ENCODE measurements around the gene RBMY1A1.
"Not testable (repeated sequence)": the region's sequence is repeated elsewhere in the genome, so short reads cannot be mapped to it uniquely, and the experiment has no call there.

Gene RBMY1A1

DNA sequence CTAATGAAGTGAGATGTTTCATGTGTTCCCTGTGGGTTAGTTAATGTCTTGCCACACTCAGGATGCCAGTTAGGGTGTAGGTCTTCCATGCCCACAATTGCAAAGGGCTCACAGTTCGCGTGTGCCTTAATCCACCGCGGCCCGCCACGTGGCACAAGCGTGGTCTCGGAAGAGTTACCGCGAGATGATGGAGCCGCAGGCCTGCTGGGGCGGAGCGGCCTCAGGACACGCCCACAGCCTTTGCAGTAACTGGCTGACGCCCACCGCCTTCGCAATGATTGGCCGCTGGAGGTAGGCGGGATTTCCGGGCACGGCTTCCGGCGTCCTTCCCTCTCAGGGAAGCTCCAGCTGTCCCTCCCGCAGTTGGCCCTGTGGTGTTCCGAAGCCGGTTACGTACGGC is at the start of gene RBMY1A1:
Gene RBMY1A1, plus strand, starts transcription at position 301 of the 400 bp plus-strand sequence. CDS start 2,013 bp downstream, outside the sequence.
- DNase-seq (ENCODE audit: low read depth in 2 of 2): not testable (repeated sequence)

DNA sequence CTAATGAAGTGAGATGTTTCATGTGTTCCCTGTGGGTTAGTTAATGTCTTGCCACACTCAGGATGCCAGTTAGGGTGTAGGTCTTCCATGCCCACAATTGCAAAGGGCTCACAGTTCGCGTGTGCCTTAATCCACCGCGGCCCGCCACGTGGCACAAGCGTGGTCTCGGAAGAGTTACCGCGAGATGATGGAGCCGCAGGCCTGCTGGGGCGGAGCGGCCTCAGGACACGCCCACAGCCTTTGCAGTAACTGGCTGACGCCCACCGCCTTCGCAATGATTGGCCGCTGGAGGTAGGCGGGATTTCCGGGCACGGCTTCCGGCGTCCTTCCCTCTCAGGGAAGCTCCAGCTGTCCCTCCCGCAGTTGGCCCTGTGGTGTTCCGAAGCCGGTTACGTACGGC is 23.6 kb upstream of the RBMY1A1 start, which contains the start of gene RBMY1B:
Gene RBMY1B, plus strand, starts transcription at position 301 of the 400 bp plus-strand sequence. CDS start 2,013 bp downstream, outside the sequence.
- DNase-seq (ENCODE audit: low read depth in 2 of 2): not testable (repeated sequence)

GRCh38 chrY:21559316-21559984 is 24.8 kb downstream of the RBMY1A1 start:
- DNase-seq (ENCODE audit: low read depth in 2 of 2): not testable (repeated sequence)

GRCh38 chrY:21585449-21585848 is 50.8 kb downstream of the RBMY1A1 start:
- DNase-seq (ENCODE audit: low read depth in 2 of 2): no peak

DNA sequence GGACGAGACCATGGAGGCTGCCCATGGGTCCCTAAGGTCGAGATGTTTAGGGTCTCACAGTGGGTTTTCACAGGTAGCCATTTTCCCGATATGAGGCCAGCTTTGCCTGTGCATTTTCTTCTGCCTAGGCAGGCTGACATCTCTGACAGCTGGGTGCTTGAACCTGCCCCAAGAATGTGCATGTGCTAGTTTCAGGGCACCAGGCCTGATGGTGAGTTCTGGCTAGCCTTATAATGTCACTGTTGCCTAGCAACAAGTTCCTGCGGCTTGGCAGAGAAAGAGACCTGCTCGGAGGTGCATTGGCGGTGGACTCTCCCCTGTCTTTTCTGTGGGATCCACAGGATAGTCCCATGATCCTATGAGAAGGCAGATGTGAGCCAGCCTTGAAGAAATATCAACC is 51.8 kb downstream of the RBMY1A1 start:
- not testable (repeated sequence) for DNase-seq (ENCODE audit: low read depth in 2 of 2)

DNA sequence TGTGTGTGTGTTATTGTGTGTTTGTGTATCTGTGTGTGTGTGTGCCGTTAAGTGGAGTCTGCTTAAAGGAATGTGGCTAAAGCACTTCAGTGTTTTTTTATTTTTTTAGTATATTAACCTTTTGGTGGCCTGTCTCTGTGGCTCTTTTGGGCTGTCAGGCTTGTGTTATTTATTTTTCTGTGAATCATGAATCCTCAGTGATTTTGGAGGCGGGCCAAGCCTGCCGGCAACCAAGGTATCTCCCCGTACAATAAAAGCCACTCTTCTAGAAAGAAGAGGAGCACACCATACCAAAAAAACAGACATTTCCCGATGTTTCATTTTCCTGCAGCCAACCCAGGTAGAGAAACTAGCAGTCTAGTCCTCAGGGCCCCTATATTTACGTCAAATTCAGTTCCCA is 57.4 kb downstream of the RBMY1A1 start:
- no peak for DNase-seq (ENCODE audit: low read depth in 2 of 2)

DNA sequence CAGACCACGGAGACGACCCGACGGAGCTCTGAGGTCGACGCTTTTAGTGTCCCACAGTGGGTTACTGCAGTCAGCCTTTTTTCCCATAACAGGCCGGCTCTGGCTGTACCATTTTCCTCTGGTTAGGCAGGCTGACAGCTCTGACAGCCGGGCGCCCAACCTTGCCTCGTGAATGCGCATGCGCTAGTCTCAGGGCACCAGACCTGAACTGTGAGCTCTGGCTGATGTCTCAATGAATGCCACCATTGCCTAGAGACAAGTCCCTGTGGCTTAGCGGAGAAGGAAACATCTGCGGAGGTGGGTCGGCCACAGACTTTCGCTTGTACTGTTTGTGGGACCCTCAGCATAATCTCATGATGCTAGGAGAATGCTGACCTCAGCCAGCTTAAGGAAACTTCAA is 61.6 kb downstream of the RBMY1A1 start:
- DNase-seq (ENCODE audit: low read depth in 2 of 2): not testable (repeated sequence)

Data from stimulated activated CD8-positive, alpha-beta memory T cell treated with anti-CD3 and anti-CD28 coated beads, Interleukin-15, amount 100 ng/mL, for 4 hours (primary cell).